ENCODE data around the gene RIMKLB. TPM values are rescaled to one million over a fixed set of nuclear protein-coding genes. Genes with fewer than 3 reads are reported as not detected.

The RIMKLB gene
- total RNA-seq, 4 donors from 2014 or later = 42.2 to 149 (median 73.8) TPM

DNA sequence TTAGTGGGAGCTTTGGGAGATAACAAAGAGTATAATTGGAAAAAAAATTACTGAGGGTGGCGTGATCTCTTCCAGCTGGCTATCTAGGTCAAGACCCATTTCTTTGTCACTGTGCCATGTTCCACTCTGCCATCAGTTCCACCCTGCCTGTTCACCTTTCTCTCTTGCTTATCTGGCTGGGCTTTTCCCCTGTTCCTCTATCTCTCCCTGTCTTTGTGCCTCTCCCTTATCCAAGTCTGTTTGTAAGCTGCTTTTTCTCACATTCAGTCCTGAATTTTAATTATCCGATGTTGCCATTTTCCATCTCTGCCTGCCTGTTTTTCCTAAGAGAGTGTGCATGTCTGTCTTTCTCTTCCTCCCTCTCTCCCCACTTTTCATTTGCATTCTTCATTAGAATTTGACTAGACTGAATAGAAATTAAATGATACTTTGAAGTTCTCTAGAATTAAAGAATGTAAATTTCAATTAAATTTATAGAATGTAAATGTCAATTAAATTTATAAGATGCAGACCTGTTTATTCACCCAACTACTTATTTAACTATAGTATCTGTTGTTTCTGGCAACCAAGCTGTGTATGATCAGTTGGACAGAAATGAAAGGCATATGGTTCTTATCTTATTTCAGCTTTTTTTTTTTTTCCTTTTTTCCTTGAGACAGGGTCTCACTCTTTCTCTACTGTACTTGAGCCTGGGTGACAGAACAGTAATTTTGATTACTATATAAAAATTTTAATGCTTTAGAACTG, 83.8 kb downstream of the RIMKLB start:
- TF ChIP-seq, protein P1, sequence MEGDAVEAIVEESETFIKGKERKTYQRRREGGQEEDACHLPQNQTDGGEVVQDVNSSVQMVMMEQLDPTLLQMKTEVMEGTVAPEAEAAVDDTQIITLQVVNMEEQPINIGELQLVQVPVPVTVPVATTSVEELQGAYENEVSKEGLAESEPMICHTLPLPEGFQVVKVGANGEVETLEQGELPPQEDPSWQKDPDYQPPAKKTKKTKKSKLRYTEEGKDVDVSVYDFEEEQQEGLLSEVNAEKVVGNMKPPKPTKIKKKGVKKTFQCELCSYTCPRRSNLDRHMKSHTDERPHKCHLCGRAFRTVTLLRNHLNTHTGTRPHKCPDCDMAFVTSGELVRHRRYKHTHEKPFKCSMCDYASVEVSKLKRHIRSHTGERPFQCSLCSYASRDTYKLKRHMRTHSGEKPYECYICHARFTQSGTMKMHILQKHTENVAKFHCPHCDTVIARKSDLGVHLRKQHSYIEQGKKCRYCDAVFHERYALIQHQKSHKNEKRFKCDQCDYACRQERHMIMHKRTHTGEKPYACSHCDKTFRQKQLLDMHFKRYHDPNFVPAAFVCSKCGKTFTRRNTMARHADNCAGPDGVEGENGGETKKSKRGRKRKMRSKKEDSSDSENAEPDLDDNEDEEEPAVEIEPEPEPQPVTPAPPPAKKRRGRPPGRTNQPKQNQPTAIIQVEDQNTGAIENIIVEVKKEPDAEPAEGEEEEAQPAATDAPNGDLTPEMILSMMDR (IDR thresholded peaks at IDR 0.05; ENCODE audit: low read depth) = no peak

DNA sequence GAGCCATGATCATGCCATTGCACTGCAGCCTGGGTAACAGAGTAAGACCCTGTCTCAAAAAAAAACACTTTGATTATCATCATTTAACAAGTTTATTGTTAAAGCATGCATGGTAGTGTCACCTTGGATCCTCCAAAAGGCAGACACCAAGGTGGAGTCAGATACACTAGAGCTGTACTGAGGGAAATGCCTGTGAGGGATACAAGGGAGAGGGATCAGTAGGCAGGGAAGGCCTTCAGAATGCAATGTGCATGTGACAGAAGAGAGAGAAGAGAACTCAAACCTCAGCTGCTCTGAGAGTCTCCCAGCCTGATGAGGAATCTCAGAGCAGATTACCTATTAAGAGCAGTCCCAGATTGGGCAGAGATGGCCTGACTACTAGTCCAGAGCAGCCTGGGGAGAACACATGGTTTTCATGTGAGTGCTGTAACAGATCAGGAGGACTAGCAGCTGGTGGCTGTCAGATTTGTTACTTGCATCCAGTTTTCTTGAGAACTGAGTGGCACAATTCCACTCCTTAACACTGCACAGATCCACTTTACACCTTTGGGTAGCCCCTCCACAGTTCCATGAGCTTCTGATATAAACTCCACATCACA, 86.6 kb downstream of the RIMKLB start:
- TF ChIP-seq, protein P1 (IDR thresholded peaks at IDR 0.05; ENCODE audit: low read depth) = no peak

GRCh38 chr12:8785499-8785898, 87.7 kb downstream of the RIMKLB start:
- TF ChIP-seq, protein P1 (IDR thresholded peaks at IDR 0.05; ENCODE audit: low read depth) = no peak

DNA sequence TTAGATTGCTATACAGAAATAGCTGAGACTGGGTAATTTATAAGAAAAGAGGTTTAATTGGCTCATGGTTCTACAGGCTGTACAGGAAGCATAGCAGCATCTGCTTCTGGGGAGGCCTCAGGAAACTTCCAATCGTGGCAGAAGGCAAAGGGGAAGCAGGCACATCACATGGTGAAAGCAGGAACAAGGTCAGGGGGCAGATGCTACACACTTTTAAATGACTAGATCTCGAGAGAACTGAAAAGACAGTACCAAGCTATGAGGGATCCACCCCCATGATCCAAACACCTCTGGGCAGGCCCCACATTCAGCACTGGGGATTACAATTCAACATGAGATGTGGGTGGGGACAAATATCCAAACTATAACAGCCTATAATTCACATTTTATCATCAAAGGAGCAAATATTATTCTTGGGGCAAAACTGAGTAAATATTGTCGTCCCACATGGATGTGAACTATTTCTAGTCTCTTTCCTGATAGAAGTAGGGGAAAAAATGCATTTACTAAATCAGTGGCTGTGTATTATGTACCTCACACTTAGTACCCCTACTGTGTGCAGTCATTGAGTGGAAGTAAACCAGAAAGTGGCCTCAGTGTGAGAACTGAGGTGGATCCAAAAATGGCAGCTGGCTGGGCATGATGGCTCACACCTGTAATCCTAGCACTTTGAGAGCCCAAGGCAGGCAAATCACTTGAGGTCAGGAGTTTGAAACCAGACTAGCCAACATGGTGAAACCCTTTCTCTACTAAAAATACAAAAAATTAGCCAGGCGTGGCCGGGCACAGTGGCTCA, 99.2 kb downstream of the RIMKLB start:
- TF ChIP-seq, protein P1 (IDR thresholded peaks at IDR 0.05; ENCODE audit: low read depth) = no peak

- TF ChIP-seq, protein P1 (IDR thresholded peaks at IDR 0.05; ENCODE audit: low read depth) = no peak
Observed at GRCh38 chr12:8813572-8814357, 116.0 kb downstream of the RIMKLB start.

DNA sequence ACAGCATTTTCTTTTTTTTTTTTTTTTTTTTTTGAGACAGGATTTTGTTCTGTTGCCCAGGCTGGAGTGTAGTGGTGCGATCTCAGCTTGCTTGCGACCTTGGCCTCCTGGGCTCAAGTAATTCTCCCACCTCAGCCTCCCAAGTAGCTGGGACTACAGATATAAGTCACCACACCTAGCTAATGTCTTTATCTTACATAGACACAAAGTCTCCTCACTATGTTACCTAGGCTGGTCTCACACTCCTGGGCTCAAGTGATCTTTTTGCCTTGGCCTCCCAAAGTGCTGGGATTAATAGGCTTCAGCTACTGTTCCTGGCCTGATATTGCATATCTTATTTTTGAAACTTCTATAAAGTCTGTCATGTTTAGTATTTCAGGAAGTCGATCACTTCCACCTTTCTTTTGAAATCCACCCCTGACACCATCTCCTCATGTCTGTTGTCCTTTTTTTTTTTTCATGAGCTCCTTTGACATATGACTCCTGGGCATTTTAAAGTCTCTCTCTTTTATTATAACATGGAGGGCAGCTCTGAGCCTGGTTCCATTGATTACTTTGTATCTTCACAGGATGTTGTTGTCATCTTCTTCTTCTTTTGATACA, 118.8 kb downstream of the RIMKLB start:
- TF ChIP-seq, protein P1 (IDR thresholded peaks at IDR 0.05; ENCODE audit: low read depth) = no peak

All from subcutaneous adipose tissue (tissue), 4 donors.